Lower lobe of right lung (tissue), 2 donors: ENCODE results near the gene ITGB6. TPM values are rescaled to one million over a fixed set of nuclear protein-coding genes. Genes with fewer than 3 reads are reported as not detected.

ENCODE experiments used
- ATAC-seq, 2 donors: fragments of 200-7000 bp; cut with Tn5 transposase; one replicate each; pipeline ENCODE4 v1.9.1; 2020 to 2022; ENCODE audit warnings: mild to moderate bottlenecking in 2 of 2, moderate library complexity in 2 of 2
- DNase-seq: peaks from one replicate; pipeline ENCODE4 v3.0.0-alpha.2; 2020
- H3K27ac ChIP-seq: fragments of 200-600 bp; one replicate; pipeline ENCODE4 v1.8.0; 2022
- H3K27me3 ChIP-seq: fragments of 200-600 bp; one replicate; pipeline ENCODE4 v1.8.0; 2022; ENCODE audit warnings: low read depth
- H3K36me3 ChIP-seq: fragments of 200-600 bp; one replicate; pipeline ENCODE4 v1.8.0; 2022; ENCODE audit warnings: mild to moderate bottlenecking
- H3K4me1 ChIP-seq: fragments of 200-600 bp; one replicate; pipeline ENCODE4 v1.8.0; 2022
- H3K4me3 ChIP-seq: fragments of 200-600 bp; one replicate; pipeline ENCODE4 v1.8.0; 2022; ENCODE audit warnings: mild to moderate bottlenecking
- H3K9me3 ChIP-seq: fragments of 200-600 bp; one replicate; pipeline ENCODE4 v1.8.0; 2022
- intact Hi-C: fragments of 100-400 bp; cut with DNase I; formaldehyde crosslinking; loops from one replicate; pipeline ENCODE4 v1.11.0; 2022
- total RNA-seq: library from RNA; stranded (reverse); fragmentation: NEBNext Ultra II Directional; extraction: Animal tissue kit (Norgen Biotek cat#: 25700); gene quantifications from one replicate; pipeline ENCODE4 v1.2.1, GENCODE V29; 2021
- TF ChIP-seq, protein P1 (sequence below): fragments of 200-600 bp; IDR thresholded peaks from one replicate; pipeline ENCODE4 v1.8.0; 2022; ENCODE audit warnings: antibody characterized with exemption, mild to moderate bottlenecking
- donor health status: DM: no; HTN: yes; CAD: no; lungs with severe emphysema.

ITGB6 gene
- total RNA-seq, 1 donor from 2014 or later = 65.2 TPM

DNA sequence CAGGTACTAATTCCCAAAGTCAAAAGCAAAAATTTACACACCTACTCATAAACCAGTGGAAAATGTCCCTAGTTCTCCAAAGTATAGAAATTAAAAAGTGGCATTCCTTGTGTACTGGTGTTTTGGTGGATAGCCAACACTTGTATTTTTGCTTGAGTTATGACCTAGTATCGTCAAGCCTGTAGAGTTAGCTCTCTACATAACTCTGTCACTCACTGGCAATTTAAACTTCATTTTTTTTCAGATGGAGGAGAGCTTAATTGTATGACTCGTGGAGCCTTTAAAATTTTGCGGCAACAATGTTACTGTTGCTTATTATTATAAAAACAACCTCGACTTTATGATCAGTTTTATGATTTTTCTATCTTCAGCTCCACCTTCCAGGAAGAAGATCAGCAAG, 58.7 kb downstream of the ITGB6 start:
- Histone ChIP-seq H3K9me3 (no peaks in the 10 kb centered on the region), H3K27ac (no peak overlapping the region), H3K36me3 (peaks cover 6% of the 10 kb centered on the region), H3K4me1 (peaks cover 7% of the 10 kb centered on the region), H3K27me3 (peaks cover 3% of the 10 kb centered on the region), H3K4me3 (no peak overlapping the region)
- ATAC-seq (no peak), DNase-seq (no peak)
- intact Hi-C loops = no loop called here
- TF ChIP-seq, protein P1, sequence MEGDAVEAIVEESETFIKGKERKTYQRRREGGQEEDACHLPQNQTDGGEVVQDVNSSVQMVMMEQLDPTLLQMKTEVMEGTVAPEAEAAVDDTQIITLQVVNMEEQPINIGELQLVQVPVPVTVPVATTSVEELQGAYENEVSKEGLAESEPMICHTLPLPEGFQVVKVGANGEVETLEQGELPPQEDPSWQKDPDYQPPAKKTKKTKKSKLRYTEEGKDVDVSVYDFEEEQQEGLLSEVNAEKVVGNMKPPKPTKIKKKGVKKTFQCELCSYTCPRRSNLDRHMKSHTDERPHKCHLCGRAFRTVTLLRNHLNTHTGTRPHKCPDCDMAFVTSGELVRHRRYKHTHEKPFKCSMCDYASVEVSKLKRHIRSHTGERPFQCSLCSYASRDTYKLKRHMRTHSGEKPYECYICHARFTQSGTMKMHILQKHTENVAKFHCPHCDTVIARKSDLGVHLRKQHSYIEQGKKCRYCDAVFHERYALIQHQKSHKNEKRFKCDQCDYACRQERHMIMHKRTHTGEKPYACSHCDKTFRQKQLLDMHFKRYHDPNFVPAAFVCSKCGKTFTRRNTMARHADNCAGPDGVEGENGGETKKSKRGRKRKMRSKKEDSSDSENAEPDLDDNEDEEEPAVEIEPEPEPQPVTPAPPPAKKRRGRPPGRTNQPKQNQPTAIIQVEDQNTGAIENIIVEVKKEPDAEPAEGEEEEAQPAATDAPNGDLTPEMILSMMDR = no peak

DNA sequence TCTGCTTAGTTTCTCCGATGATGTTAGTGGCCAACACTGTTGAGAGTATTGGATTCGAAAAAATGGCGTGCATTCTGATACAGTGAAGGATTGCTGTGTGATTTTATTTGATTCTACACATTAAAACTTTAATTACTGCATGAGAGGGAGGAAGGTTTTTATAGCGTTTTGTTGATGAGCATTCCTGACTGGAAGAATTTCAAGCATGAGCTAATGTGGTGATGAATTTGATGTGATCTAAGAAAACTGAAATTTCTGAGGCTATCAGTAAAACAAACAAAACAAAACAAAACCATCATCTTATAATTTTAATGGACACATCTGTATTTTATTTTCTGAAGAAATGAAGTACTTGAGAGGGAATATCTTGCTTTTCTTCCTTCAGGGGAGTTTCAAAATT, 59.6 kb downstream of the ITGB6 start:
- H3K4me3 ChIP-seq = no peak overlapping the region
- H3K27ac ChIP-seq = no peak overlapping the region
- H3K36me3 ChIP-seq = peaks cover 6% of the 10 kb centered on the region
- peaks cover 7% of the 10 kb centered on the region for H3K4me1 ChIP-seq
- DNase-seq (no peak), ATAC-seq (no peak)
- H3K9me3 ChIP-seq = no peaks in the 10 kb centered on the region
- H3K27me3 ChIP-seq = peaks cover 2% of the 10 kb centered on the region
- TF ChIP-seq, protein P1 = no peak
- intact Hi-C loops = no loop called here

DNA sequence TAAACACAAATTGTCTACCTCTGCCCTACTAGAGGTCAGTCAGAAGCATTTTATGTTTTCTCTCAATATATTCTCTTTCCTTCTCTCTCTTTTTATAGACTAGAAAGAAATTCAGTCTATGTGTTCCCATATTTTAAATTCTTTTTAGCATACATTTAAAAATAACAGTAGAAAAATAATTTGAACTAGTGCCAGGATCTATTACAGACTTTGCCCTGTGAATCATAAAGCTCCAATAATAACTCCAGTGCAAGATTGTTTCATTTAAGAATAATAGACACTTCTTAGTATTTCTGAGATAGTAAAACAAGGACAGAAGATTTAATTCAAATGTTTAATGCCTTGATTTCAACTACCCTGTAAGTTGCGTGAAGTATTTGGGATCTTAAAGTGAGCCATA, 60.1 kb downstream of the ITGB6 start:
- H3K27ac ChIP-seq = no peak overlapping the region
- H3K4me1 ChIP-seq = peaks cover 7% of the 10 kb centered on the region
- no peaks in the 10 kb centered on the region for H3K9me3 ChIP-seq
- TF ChIP-seq, protein P1 = no peak
- no peak for DNase-seq
- ATAC-seq = no peak
- no peaks in the 10 kb centered on the region for H3K27me3 ChIP-seq
- no peak overlapping the region for H3K4me3 ChIP-seq
- intact Hi-C loops = no loop called here
- peaks cover 6% of the 10 kb centered on the region for H3K36me3 ChIP-seq

DNA sequence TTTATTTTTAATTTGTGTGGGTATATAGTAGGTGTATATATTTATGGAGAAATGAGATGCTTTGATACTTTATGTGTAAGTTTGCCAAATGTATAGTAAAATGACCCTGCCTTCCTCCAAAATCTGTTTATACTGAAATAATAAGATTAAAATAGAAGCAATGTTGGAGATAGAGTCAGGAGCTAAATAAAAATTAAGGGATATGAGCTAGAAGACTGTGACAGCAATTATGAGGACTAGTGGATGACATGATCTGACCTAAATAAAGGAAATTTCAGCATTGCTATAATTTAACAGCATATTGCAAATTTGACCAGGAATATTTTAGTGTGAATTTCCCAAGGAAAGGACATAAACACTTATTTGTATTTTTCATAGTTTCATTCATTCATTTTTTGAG, 60.7 kb downstream of the ITGB6 start:
- intact Hi-C loops = no loop called here
- Histone ChIP-seq H3K27ac (no peak overlapping the region), H3K4me3 (no peak overlapping the region), H3K27me3 (no peaks in the 10 kb centered on the region), H3K4me1 (peaks cover 2% of the 10 kb centered on the region), H3K9me3 (no peaks in the 10 kb centered on the region), H3K36me3 (peaks cover 6% of the 10 kb centered on the region)
- ATAC-seq = no peak
- DNase-seq = no peak
- TF ChIP-seq, protein P1 = no peak

DNA sequence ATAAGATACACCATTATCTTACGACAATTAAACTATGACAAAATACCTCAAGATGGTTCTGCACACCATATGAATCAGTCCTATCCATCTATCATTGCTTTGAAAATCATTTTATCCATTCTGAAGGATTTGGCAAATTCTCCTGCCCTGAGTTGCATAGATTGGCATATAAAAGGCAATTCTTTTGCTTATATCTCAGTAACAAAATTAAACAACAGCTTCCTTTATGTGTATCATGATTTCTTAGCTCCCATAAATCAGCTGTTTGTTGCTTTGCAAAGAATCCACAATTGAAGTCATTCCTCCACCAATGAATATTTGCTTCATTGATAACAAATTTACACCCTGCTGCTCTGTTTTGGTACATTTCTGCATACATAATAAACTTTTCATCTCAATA, 61.7 kb downstream of the ITGB6 start:
- DNase-seq = no peak
- peaks cover 6% of the 10 kb centered on the region for H3K36me3 ChIP-seq
- TF ChIP-seq, protein P1 = no peak
- H3K4me3 ChIP-seq = no peak overlapping the region
- ATAC-seq = no peak
- no peaks in the 10 kb centered on the region for H3K27me3 ChIP-seq
- no peaks in the 10 kb centered on the region for H3K4me1 ChIP-seq
- H3K27ac ChIP-seq = no peak overlapping the region
- no peaks in the 10 kb centered on the region for H3K9me3 ChIP-seq
- intact Hi-C loops = no loop called here

DNA sequence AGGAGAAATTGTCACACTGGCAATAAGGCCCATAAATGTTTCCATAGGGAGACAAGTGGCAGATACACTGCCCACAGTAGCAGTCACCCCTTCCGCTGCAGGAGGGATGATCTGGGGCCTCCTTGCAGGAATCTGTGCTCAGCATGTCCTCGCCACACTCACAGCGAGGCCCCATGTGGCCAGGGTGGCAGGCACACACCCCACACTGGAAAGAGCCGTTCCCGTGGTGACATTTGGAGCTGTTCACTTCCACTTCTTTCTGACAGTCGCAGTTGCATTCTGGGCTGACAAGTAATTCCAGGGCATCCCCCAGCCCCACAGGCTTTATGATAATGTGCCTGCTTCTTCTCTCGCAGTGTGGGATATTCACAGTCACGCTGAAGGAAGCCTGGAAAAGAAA, 62.6 kb downstream of the ITGB6 start:
- Histone ChIP-seq H3K9me3 (no peaks in the 10 kb centered on the region), H3K27me3 (no peaks in the 10 kb centered on the region), H3K4me1 (no peaks in the 10 kb centered on the region), H3K4me3 (no peak overlapping the region), H3K27ac (no peak overlapping the region), H3K36me3 (peaks cover 6% of the 10 kb centered on the region)
- TF ChIP-seq, protein P1 = no peak
- DNase-seq (no peak), ATAC-seq (no peak)
- intact Hi-C loops = no loop called here
